ENCODE results near the gene DVL1. TPM values are rescaled to one million over a fixed set of nuclear protein-coding genes. Genes with fewer than 3 reads are reported as not detected.

The DVL1 gene
- total RNA-seq, 1 experiment from 2014 or later = 91.4 TPM

GRCh38 chr1:1334835-1335234, 14.4 kb downstream of the DVL1 start (continued):
- TF ChIP-seq ARID4B (CRISPR knock-in tag; IDR thresholded peaks at IDR 0.05; ENCODE audit: borderline replicate concordance) (peak; percentile 100), JUN (CRISPR knock-in tag; IDR thresholded peaks at IDR 0.05) (peak; percentile 100), EMX1 (CRISPR knock-in tag; IDR thresholded peaks at IDR 0.05) (peak; percentile 74; the same call in 1 of the 2 replicates), MXD4 (CRISPR knock-in tag; IDR thresholded peaks at IDR 0.05; ENCODE audit: borderline replicate concordance) (peak; percentile 70; the same call in 1 of the 2 replicates), ELF4 (CRISPR knock-in tag; IDR thresholded peaks at IDR 0.05; ENCODE audit: low read depth) (peak; percentile 99), SP1 (CRISPR knock-in tag; conservative IDR thresholded peaks at IDR 0.05) (peak; percentile 88), PREB (CRISPR knock-in tag; IDR thresholded peaks at IDR 0.05; ENCODE audit: borderline replicate concordance) (peak; percentile 99), AR (CRISPR knock-in tag; IDR thresholded peaks at IDR 0.05) (peak; percentile 48; the same call in 1 of the 2 replicates), AFF4 (CRISPR knock-in tag; IDR thresholded peaks at IDR 0.05; ENCODE audit: borderline replicate concordance) (peak; percentile 99; the same call in 1 of the 2 replicates), E2F4 (CRISPR knock-in tag; IDR thresholded peaks at IDR 0.05; ENCODE audit: borderline replicate concordance, low read depth) (peak; percentile 99), FOXP1 (CRISPR knock-in tag; IDR thresholded peaks at IDR 0.05; ENCODE audit: borderline replicate concordance) (peak; percentile 100), ZNF219 (CRISPR knock-in tag; IDR thresholded peaks at IDR 0.05; ENCODE audit: borderline replicate concordance) (peak; percentile 100), GRHL2 (CRISPR knock-in tag; IDR thresholded peaks at IDR 0.05; ENCODE audit: insufficient replicate concordance, severe bottlenecking) (no peak), NR1H2 (CRISPR knock-in tag; IDR thresholded peaks at IDR 0.05) (peak; percentile 100), ZNF423 (CRISPR knock-in tag; IDR thresholded peaks at IDR 0.05) (peak; percentile 48; the same call in 1 of the 2 replicates), GTF2I (CRISPR knock-in tag; conservative IDR thresholded peaks at IDR 0.05) (no peak), ZNF263 (CRISPR knock-in tag; IDR thresholded peaks at IDR 0.05; ENCODE audit: low read depth) (peak; percentile 93), MYBL2 (CRISPR knock-in tag; IDR thresholded peaks at IDR 0.05) (peak; percentile 98), TCF7 (CRISPR knock-in tag; IDR thresholded peaks at IDR 0.05; ENCODE audit: low read depth) (peak; percentile 100), ESRRA (CRISPR knock-in tag; IDR thresholded peaks at IDR 0.05; ENCODE audit: borderline replicate concordance) (peak; percentile 100), TEAD1 (CRISPR knock-in tag; IDR thresholded peaks at IDR 0.05) (peak; percentile 100), SMAD3 (CRISPR knock-in tag; IDR thresholded peaks at IDR 0.05; ENCODE audit: borderline replicate concordance) (peak; percentile 100), NFYB (CRISPR knock-in tag; conservative IDR thresholded peaks at IDR 0.05; ENCODE audit: low read depth) (peak; percentile 87)

All from WTC11 (cell line).